Endothelial cell of umbilical vein (primary cell): ENCODE measurements around the gene COTL1. TPM values are rescaled to one million over a fixed set of nuclear protein-coding genes. Genes with fewer than 3 reads are reported as not detected.

Source experiments
- BruUV-seq: library from RNA; stranded (reverse); fragments of 400-500 nt; replicated peaks from 2 replicates; lab custom pipeline; 2021; lab: Mats Ljungman, UMichigan
- CTCF ChIA-PET: fragments of 300-600, 350-600 bp; sonication (Branson Sonifier 250); formaldehyde crosslinking; loops from one replicate; lab custom pipeline; 2021; ENCODE audit warnings: antibody characterized with exemption, inconsistent platforms; lab: Charles Lee
- POLR2A ChIA-PET: fragments of 300-600, 350-600 bp; sonication (Branson Sonifier 250); formaldehyde crosslinking; loops from one replicate; lab custom pipeline; 2021; ENCODE audit warnings: antibody characterized with exemption, inconsistent platforms; lab: Charles Lee
- DNase-seq: peaks from one replicate; pipeline ENCODE4 v3.0.0-alpha.2; 2011; ENCODE audit warnings: low read depth, low spot score
- FAIRE-seq: peaks from 2 replicates; lab custom pipeline; 2011; peaks lifted over from hg19 to GRCh38; lab: Jason Lieb, UNC
- H2AFZ ChIP-seq: 2 replicates; pipeline ENCODE4 v1.6.0; 2012; ENCODE audit warnings: low read depth, low read length, control low read depth, inconsistent platforms
- H3K27ac ChIP-seq: 2 replicates; pipeline ENCODE4 v1.5.1; 2011; ENCODE audit warnings: low read depth, mild to moderate bottlenecking, control low read depth, low read length, moderate library complexity; ENCODE audit not compliant: insufficient read depth
- H3K27me3 ChIP-seq, 2 experiments: 2 replicates each; pipeline versions ENCODE4 v1.6.0 to v1.6.1; 2011; ENCODE audit warnings: low read length in 2 of 2, mixed read lengths in 1 of 2; ENCODE audit not compliant: control insufficient read depth in 2 of 2, insufficient read depth in 2 of 2
- H3K36me3 ChIP-seq, 2 experiments: 2 replicates in 1 of 2; 3 replicates in 1 of 2; pipeline ENCODE4 v1.5.1; 2011; ENCODE audit warnings: low read length in 2 of 2, mild to moderate bottlenecking in 1 of 2, moderate library complexity in 1 of 2; ENCODE audit not compliant: control insufficient read depth in 2 of 2, insufficient read depth in 2 of 2; ENCODE audit errors: extremely low read depth in 1 of 2
- H3K4me1 ChIP-seq: 3 replicates; pipeline ENCODE4 v1.5.1; 2011; ENCODE audit warnings: mild to moderate bottlenecking, low read length; ENCODE audit not compliant: control insufficient read depth, insufficient read depth; ENCODE audit errors: extremely low read depth
- H3K4me2 ChIP-seq: 2 replicates; pipeline ENCODE4 v1.6.1; 2011; ENCODE audit warnings: low read length, control low read depth, mixed read lengths; ENCODE audit not compliant: insufficient read depth
- H3K4me3 ChIP-seq, 3 experiments: fragments of 200-600 bp in 1 of 3; sonication (generic), shearing (Covaris generic) in 1 of 3; replicated peaks in 1 of 3; 2 replicates each; pipeline ENCODE4 v1.5.1; 2011 to 2016; ENCODE audit warnings: control low read depth in 3 of 3, low read length in 3 of 3, mild to moderate bottlenecking in 2 of 3, inconsistent platforms in 1 of 3, low read depth in 1 of 3, moderate library complexity in 1 of 3; ENCODE audit not compliant: insufficient read depth in 1 of 3
- H3K79me2 ChIP-seq: 2 replicates; pipeline ENCODE4 v1.6.0; 2012; ENCODE audit warnings: low read length, inconsistent platforms; ENCODE audit not compliant: control insufficient read depth, insufficient read depth
- H3K9ac ChIP-seq: replicated peaks from 2 replicates; pipeline ENCODE3; 2011; ENCODE audit warnings: low read length, control low read depth; ENCODE audit not compliant: insufficient read depth; ENCODE audit errors: extremely low read depth
- H3K9me1 ChIP-seq: replicated peaks from 3 replicates; pipeline ENCODE4 v1.6.0; 2011; ENCODE audit warnings: mild to moderate bottlenecking, low read length; ENCODE audit not compliant: control insufficient read depth, insufficient read depth; ENCODE audit errors: extremely low read depth
- H3K9me3 ChIP-seq: replicated peaks from 2 replicates; pipeline ENCODE4 v1.5.1; 2012; ENCODE audit warnings: low read length, inconsistent platforms; ENCODE audit not compliant: control insufficient read depth, insufficient read depth
- H4K20me1 ChIP-seq: replicated peaks from 2 replicates; pipeline ENCODE3; 2011; ENCODE audit warnings: mild to moderate bottlenecking, low read length; ENCODE audit not compliant: control insufficient read depth, insufficient read depth; ENCODE audit errors: extremely low read depth
- EZH2 ChIP-seq: IDR thresholded peaks from 2 replicates; pipeline ENCODE4 v1.6.1; 2012; ENCODE audit warnings: borderline replicate concordance, low read depth, mild to moderate bottlenecking, moderate library complexity, low read length, inconsistent platforms; ENCODE audit not compliant: severe bottlenecking
- FOS ChIP-seq: IDR thresholded peaks from 2 replicates; pipeline ENCODE4 v1.6.1; 2011; ENCODE audit warnings: mild to moderate bottlenecking, low read length, moderate library complexity, borderline replicate concordance; ENCODE audit not compliant: insufficient read depth
- GATA2 ChIP-seq: IDR thresholded peaks from 2 replicates; pipeline ENCODE4 v1.7.0; 2011; ENCODE audit warnings: low read depth, mild to moderate bottlenecking, moderate library complexity, mixed read lengths, low read length; ENCODE audit not compliant: insufficient read length, insufficient read depth
- JUN ChIP-seq: IDR thresholded peaks from 2 replicates; pipeline ENCODE4 v1.6.1; 2011; ENCODE audit warnings: borderline replicate concordance, low read depth; ENCODE audit not compliant: insufficient read length, insufficient read depth
- MYC ChIP-seq: IDR thresholded peaks from one replicate; pipeline ENCODE4 v1.6.1; 2011; ENCODE audit warnings: mild to moderate bottlenecking, low read depth, low read length
- POLR2A ChIP-seq: IDR thresholded peaks from 2 replicates; pipeline ENCODE4 v1.6.1; 2012; ENCODE audit warnings: low read depth, mild to moderate bottlenecking, control low read depth, low read length
- POLR2AphosphoS5 ChIP-seq: IDR thresholded peaks from 2 replicates; pipeline ENCODE4 v1.6.1; 2012; ENCODE audit warnings: low read depth, mild to moderate bottlenecking, control low read depth, low read length, moderate library complexity; ENCODE audit not compliant: insufficient read depth
- dilution Hi-C: fragments of 300-500 bp; cut with MboI; formaldehyde crosslinking; loops from one replicate; pipeline ENCODE4 v1.15.0; 2019; ENCODE audit warnings: low sequenced_read_pairs; ENCODE audit not compliant: extremely low pct_ligation_motif_present
- intact Hi-C: fragments of 100-400 bp; cut with micrococcal nuclease; formaldehyde crosslinking; loops from one replicate; pipeline ENCODE4 v1.10.0; 2022
- polyA plus RNA-seq, 4 experiments: library from polyadenylated mRNA; depleted of rRNA in 3 of 4; stranded (reverse) in 3 of 4; unstranded in 1 of 4; fragments of >200 nt; gene quantifications; 2 replicates each; pipeline versions ENCODE4 v1.2.1 to v1.2.3, GENCODE V29; 2011 to 2012; ENCODE audit warnings: missing spikeins in 1 of 4
- total RNA-seq: library from RNA; stranded (reverse); gene quantifications from 2 replicates; pipeline ENCODE4 v1.2.3, GENCODE V29; 2021
- TF ChIP-seq, protein P1 (sequence below), 2 donors: IDR thresholded peaks; 1 replicate in 1 of 2; 2 replicates in 1 of 2; pipeline ENCODE4 v1.5.1; 2011; ENCODE audit warnings: low read length in 2 of 2, mild to moderate bottlenecking in 2 of 2, moderate library complexity in 2 of 2, control low read depth in 1 of 2, inconsistent platforms in 1 of 2, low read depth in 1 of 2; ENCODE audit not compliant: insufficient read depth in 1 of 2; ENCODE audit errors: extremely low read depth in 1 of 2

The COTL1 gene
- total and polyA plus RNA-seq, 2 donors (not counting 3 experiments of a cell fraction or from before 2014, with no cell fraction given): 90.0 to 200 TPM

DNA sequence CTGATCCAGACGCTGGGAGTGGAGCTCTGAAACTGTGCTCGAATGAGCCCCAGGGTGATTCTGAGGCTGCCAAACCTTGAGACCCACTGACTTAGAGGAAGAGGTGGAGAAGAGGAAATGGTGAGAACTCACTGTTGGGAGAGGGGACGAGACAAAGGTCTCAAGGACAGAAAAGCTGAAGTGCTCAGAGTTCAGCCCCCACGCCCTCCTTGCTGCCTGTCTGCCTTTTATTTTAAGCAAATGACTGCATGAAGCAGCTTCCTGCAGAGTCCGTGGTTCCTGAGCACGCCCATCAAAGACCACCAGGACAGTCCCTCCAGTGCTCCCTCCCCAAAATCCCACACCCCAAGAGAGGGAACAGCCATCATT, 20.4 kb downstream of the COTL1 start:
- dilution Hi-C loops: no loop called here
- H3K4me1 ChIP-seq: peaks cover 51% of the 10 kb centered on the region
- no TSS peak for BruUV-seq
- no peaks in the 10 kb centered on the region for H3K27me3 ChIP-seq
- peak; percentile 25 for DNase-seq
- peaks cover 69% of the 10 kb centered on the region for H3K79me2 ChIP-seq
- H3K27ac ChIP-seq: peak overlapping the region; percentile 41
- H2AFZ ChIP-seq: no peak overlapping the region
- peak overlapping the region; percentile 20 for H3K4me2 ChIP-seq
- no peaks in the 10 kb centered on the region for H3K9me3 ChIP-seq
- no peak overlapping the region for H3K9ac ChIP-seq
- H4K20me1 ChIP-seq: no peaks in the 10 kb centered on the region
- peaks cover 0 to 2% of the 10 kb centered on the region in 2 experiments for H3K36me3 ChIP-seq
- TF ChIP-seq JUN (no peak), GATA2 (no peak), FOS (no peak), POLR2AphosphoS5 (no peak), POLR2A (no peak), MYC (no peak), EZH2 (no peak)
- TF ChIP-seq, protein P1, sequence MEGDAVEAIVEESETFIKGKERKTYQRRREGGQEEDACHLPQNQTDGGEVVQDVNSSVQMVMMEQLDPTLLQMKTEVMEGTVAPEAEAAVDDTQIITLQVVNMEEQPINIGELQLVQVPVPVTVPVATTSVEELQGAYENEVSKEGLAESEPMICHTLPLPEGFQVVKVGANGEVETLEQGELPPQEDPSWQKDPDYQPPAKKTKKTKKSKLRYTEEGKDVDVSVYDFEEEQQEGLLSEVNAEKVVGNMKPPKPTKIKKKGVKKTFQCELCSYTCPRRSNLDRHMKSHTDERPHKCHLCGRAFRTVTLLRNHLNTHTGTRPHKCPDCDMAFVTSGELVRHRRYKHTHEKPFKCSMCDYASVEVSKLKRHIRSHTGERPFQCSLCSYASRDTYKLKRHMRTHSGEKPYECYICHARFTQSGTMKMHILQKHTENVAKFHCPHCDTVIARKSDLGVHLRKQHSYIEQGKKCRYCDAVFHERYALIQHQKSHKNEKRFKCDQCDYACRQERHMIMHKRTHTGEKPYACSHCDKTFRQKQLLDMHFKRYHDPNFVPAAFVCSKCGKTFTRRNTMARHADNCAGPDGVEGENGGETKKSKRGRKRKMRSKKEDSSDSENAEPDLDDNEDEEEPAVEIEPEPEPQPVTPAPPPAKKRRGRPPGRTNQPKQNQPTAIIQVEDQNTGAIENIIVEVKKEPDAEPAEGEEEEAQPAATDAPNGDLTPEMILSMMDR (IDR thresholded peaks at IDR 0.05; ENCODE audit: extremely low read depth in 1 of 2, insufficient read depth in 1 of 2, low read depth in 1 of 2, low read length in 2 of 2): no peak
- no peaks in the 10 kb centered on the region for H3K9me1 ChIP-seq
- CTCF ChIA-PET: interaction anchor here (0.5 to 3.4 kb wide), 6 partner anchors 30 to 92 kb away, joined by 3 to 23 read pairs (median 4); no protein-coding TSS in a partner anchor
- intact Hi-C loops: no loop called here
- POLR2A ChIA-PET: interaction anchor here (0.6 kb wide), 1 partner anchor 108 kb away, joined by 6 read pairs; no protein-coding TSS in a partner anchor
- no peak overlapping the region for H3K4me3 ChIP-seq
- FAIRE-seq: peak; percentile 4
